GM10847 (cell line): ENCODE measurements around the gene ASNS.

Source experiments
- POLR2A ChIP-seq: IDR thresholded peaks from 2 replicates; pipeline ENCODE4 v1.6.1; 2011; ENCODE audit not compliant: insufficient read length; ENCODE audit errors: extremely low read depth

The ASNS gene, protein sequence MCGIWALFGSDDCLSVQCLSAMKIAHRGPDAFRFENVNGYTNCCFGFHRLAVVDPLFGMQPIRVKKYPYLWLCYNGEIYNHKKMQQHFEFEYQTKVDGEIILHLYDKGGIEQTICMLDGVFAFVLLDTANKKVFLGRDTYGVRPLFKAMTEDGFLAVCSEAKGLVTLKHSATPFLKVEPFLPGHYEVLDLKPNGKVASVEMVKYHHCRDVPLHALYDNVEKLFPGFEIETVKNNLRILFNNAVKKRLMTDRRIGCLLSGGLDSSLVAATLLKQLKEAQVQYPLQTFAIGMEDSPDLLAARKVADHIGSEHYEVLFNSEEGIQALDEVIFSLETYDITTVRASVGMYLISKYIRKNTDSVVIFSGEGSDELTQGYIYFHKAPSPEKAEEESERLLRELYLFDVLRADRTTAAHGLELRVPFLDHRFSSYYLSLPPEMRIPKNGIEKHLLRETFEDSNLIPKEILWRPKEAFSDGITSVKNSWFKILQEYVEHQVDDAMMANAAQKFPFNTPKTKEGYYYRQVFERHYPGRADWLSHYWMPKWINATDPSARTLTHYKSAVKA

GRCh38 chr7:97872025-97872669 is at the start of gene ASNS:
Gene ASNS (minus strand): TSS chr7:97872408. CDS start chr7:97869156, 3,252 bp downstream.
- TF ChIP-seq POLR2A: peak; percentile 90

DNA sequence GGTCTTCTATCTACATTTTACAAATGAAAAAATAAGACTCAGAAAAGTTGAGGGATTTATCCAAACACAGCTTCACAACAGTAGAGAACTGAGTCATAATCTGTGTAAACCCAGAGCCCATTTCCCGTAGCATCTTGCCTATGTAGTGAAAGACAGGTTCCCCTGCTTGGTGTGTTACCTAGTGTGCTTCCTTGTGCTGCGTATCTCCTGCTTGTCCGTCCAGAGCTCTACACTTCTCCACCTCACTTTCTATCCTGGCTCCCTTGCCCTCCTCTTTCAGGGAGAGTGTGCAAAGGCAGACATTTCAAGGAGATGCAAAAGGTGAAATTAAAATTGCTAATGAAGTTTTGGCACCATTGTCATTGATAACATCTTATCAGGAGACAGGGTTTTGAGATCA is 1.4 kb upstream of the ASNS start:
- TF ChIP-seq POLR2A: no peak

DNA sequence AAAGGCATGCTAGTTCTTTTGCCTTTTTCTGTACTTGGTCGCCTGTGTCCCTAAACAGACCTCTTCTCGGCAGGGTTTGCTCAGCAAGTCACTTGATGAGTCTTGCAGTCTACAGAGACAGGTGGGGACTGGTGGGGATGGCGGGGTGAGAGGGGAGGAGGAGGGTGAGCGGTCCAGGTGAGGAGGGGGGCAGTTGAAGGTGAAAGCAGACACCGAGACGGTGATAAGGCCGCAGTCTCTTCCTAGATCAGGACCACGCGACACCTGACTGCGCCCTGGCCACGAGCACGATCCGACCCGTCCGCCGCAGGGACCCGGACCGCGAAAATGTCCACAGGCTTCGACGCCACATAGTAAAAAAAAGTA is 566 bp downstream of the ASNS start:
- TF ChIP-seq POLR2A: no peak

DNA sequence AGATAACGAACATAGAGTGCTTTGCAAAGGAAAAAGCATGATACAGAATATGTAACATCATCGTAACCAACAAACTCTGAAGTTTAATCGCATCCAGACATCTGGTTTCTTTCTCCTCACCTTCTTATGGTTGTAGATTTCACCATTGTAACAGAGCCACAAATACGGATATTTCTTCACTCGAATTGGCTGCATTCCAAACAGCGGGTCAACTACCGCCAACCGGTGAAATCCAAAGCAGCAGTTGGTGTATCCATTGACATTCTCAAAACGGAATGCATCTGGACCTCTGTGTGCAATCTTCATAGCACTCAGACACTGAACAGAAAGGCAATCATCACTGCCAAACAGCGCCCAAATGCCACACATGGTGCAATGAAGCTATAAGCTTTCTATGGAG is 3.4 kb downstream of the ASNS start:
- no peak for TF ChIP-seq POLR2A

DNA sequence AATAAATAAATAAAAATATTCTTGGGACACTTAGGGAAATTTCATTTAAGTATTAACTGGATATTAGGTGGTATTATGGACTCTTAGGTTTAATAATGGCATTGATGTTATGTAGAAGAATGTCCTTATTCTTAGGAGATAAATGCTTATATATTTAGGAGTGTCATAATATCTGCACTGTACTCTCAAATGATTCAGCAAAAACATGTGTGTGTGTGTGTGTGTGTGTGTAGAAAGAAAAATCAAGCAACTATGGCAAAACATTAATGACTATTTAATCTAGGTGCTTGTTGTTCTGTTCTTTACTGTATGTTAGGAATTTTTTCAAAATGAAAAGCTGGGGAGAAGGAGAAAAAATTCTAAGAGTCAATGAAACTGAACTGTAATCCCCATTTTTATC is 3.9 kb downstream of the ASNS start:
- no peak for TF ChIP-seq POLR2A

DNA sequence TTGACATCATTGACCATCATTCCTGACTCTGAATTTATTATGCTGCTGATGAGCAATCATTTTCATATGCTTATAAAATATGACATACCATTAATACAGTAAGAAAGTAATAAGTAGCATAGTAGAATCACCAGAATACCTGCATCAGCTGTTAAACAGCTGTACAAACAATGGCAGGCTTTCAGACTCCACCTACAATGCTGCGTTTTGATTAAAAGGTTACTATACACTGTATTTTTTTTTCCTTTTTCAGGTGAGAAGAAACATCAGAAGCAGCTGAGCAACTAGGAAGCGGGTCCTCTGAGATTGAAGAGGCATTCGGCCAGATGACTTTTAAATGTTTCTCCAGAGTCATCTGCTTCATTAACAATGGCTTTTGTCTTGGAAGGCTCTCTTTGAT is 7.1 kb downstream of the ASNS start:
- TF ChIP-seq POLR2A: no peak

DNA sequence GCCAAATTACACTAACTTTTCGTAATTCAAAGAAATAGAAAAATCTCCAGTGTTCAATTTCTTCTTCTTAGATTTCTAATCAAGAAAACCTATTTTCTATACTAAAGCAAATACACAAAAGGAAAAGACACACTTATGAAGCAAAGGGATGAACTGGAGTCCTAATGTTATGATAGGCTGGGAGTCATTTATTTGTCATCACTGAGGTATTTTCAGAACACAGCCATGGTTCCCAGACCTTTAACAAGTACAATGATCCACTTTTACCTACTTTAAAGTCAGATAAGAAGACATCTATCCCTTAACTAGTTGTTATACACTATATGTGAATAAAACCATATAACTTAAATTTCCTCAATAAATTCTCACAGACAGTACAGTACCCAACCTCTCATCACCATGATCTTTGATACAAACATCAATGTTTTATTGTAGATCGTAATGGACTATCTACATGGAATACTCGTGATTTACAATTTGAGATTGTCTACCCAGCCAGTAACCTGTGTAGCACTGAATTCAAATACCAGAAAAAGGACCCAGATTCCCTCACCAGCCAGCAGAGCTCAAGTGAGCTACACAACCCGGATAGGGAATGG is 12.5 kb downstream of the ASNS start:
- TF ChIP-seq POLR2A: no peak

GRCh38 chr7:97858221-97858620 is 14.0 kb downstream of the ASNS start:
- no peak for TF ChIP-seq POLR2A

DNA sequence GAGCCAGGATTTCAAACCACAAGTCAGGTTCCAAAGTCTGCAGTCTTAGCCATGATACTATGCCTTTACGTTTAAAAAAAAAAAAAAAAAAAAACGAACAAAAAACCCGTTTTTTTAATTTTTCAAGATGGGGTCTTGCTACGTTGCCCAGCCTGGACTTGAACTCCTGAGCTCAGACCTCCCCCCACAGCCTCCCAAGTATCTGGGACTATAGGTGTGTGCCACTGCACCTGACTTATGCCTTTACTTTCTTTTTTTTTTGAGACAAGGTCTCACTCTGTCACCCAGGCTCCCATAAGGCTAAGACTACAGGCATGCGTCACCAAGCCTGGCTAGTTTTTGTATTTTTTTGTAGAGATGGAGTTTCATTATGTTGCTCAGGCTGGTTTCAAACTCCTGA is 14.7 kb downstream of the ASNS start:
- no peak for TF ChIP-seq POLR2A

DNA sequence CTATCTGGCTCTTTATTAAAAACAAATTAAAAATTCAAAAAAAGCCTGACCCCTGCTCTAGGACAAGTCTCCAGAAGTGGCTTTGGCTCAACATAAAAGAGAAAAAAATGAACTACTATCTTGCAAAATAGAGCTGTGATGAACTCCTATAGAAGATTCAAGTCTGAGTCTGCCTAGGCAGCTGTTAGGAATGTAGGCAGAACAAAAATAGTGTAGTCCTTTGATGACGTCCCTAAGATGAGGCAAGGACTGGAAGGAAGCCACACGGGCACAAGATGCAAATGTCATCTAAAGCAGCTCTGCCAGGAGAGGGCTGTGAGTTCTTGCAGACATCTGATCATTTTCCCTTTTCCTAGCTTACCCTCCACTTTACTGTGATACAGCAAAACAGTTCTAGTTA is 20.5 kb downstream of the ASNS start:
- TF ChIP-seq POLR2A: no peak

DNA sequence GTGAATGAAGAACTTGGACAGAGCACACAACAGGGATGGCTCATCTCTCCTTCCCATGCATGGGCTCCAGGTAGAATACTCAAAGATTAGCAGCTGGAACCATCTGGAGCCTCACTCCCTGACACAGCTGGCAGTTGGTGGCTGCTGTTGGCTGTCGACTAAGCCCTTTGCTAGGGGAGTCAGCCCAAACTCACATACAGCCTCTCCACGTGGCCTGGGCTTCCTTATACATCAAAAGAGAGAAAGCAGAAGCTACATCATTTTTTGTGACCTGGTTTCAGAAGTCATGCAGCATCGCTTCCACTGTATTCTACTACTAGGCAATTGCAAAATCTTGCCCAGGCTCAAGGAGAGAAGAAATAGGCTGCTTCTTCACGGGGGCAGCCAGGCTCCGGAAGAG is 24.4 kb downstream of the ASNS start:
- TF ChIP-seq POLR2A: no peak

DNA sequence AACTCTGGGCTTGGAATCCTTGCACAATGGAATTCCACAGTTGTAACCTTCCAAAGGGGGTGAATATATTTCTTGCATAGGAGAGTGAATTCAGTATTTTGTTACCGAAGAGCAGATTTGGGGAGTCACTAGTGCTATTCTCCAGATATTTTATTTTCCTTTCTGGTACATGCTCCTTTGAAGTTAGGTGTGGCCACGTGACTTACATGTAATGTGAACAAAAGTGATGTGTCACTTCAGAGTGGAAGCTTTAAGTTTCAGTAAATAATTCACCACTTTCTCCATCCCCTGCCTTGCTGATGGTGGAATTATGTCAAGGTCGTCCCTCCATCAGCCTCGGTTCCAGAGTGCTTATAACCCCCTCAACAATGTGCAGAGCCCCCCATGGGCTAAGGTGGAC is 25.3 kb downstream of the ASNS start:
- no peak for TF ChIP-seq POLR2A

DNA sequence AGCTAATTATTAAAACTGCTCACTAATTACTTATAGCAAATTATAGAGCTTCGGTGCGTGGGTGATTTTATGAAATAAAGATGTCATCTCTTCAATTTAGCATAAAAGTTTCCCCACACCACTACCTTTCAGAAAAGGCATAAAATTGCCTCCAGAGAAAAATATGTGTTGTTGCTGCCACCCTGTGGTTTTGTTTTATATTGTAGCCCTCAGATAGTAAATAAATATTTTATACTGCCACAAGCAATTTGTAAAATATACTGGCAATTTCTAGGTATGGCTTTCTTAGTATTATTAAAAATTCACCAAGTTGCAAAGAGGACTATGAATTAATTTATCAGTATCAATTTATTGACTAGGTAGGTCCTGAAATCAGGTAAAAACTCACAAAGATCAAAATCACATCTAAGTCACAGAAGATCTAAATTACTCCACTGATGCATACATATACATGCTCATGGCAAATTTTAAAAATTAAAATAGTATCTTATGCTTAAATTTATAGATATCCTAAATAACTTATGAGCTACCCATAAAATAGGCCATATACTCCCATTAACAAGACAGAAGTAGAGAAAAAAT is 26.5 kb downstream of the ASNS start:
- no peak for TF ChIP-seq POLR2A

DNA sequence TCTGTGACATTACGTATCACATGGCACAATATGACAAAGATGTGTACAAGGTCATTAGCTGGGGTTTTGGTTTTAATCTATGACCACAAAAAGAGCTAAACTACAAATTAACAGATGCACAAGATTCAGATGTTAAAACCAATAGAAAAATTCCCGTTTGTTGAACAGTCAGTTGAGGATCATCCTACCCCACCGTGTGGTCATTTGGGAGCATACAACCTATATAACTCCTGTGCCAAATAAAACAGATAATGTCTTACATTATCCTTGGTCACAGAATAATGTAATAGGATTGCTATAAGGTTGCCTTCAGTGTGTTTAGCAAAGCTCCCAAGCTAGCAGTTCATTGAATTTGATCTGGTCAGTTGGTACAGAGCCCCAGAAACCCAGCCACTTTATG is 28.2 kb downstream of the ASNS start:
- TF ChIP-seq POLR2A: no peak

GRCh38 chr7:97842772-97843345 is 29.3 kb downstream of the ASNS start:
- TF ChIP-seq POLR2A: no peak

- no peak for TF ChIP-seq POLR2A
Measured at GRCh38 chr7:97842006-97842405, 30.2 kb downstream of the ASNS start.
